NCI-H1092 (cell line): ENCODE measurements around the gene ITGB3.
"Not testable (repeated sequence)": the region's sequence is repeated elsewhere in the genome, so short reads cannot be mapped to it uniquely, and the experiment has no call there.

Source experiments
- DNase-seq: peaks from one replicate; lab custom pipeline; 2025; lab: John Stamatoyannopoulos, UW

Gene ITGB3

DNA sequence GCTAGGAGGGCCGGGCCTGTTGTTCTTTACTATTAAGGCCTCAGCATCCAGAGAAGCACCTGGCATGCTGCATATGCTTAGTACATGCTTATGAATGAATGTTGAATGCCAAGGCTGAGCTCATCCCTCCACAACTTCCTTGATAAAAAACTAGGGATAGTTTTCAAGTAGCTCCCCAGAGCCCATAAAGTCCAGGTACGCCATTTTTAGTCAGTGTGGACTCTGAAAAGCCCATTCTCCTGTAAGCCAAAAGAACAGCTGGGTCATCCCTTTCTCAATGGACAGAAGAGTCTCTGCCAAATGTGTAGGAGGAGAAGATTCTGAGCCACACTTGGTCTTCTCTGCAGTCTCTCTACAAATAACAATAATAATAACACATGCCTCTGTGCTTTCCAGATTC is 8.9 kb upstream of the ITGB3 start:
- no peak for DNase-seq

DNA sequence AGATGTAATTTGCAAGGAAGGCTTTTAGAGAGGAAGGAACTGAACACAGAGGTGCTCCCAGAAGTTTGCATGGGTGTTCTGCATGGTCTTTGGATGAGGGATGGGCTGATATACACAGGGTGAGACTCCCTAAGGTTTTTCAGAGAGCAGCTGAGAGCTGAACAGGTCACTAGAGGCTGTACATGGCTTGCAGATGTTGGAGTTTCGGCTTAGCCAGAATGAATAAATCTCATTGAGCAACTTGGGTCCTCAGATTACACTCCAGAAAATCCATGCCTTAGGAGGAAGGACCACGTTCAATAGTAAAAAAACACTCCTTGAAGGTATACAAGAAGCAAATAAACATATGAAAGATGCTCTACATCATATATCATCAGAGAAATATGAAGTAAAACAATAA is 7.5 kb upstream of the ITGB3 start:
- no peak for DNase-seq

DNA sequence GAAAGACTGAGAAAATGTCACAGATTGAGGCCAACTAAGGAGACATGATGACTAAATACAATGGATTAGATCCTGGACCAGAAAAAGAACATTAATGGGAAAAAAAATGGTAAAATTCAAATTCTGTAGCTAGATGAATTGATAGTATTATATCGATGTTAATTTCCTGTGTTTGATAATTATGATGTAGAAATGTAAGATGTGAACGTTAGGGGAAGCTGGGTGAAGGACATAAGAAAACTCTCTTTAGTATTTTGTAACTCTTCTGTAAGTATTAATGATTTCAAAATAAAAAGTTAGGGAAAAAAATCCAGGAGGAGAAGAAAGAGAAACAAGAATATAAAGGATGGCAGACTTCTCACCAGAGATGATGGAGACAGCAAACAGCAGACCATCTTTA is 2.8 kb upstream of the ITGB3 start:
- DNase-seq, result no peak

GRCh38 chr17:47251421-47251940 is 2.1 kb upstream of the ITGB3 start:
- DNase-seq, result no peak

GRCh38 chr17:47252209-47252608 is 1.4 kb upstream of the ITGB3 start:
- DNase-seq, result no peak

DNA sequence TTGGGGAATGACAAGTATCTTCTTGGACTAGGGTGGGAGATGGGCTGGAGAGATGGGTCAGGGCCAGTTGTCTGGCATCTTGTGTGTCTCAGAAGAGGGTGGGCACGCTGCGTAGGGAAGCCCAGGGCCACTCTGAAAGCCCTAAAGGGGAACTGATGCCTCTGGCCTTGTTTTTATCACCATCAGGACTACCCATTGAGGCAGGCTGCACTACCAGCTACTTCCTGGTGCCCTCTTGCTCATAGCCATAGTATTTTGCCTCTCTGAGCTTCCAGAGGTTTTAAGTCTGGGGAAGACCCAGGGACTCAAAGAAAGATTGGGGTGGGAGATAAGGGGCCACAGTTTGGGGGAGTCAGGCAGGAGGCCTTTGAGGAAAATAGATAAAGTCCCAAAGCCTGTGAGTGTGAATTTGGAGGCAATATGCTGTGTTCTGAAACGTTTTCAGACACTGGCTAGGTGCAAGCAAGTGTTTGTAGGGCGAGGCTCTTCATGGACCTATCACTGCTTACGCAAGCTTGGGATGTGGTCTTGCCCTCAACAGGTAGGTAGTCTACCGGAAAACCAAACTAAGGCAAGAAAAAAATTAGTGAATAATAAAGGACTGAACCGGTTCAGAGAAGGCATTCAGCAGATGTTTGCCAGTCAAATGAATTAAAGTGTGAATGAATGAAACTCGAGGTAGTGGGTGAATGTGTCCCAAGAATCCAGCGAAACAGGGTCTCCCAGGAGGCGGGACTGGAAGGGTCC is 688 bp upstream of the ITGB3 start:
- no peak for DNase-seq

DNA sequence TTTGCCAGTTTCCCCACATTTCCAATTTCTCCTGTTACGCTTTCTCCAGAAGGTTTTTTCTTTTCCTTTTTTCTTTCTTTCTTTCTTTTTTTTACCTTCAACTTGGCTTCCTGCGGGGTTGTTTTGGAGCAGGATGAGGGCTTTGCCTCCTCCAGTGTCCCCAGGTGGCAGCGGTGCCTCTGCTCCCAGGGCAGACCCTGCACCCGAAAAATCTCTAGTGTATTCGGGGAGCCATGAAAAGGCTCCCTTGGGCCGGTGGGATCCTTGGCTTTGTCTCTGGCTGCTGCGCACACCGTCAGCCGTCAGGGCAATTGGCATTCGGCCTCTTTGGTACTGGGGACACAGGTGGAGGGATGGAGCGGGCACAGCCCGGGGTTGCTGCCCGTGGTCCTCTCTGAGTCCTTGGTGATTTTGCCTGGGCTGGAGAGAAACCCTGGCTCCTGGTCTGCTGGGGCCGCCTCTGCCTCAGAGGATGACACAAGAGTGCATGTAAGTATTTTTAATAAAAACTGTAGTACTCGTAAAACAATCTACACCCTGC is 846 bp downstream of the ITGB3 start:
- DNase-seq, result no peak

DNA sequence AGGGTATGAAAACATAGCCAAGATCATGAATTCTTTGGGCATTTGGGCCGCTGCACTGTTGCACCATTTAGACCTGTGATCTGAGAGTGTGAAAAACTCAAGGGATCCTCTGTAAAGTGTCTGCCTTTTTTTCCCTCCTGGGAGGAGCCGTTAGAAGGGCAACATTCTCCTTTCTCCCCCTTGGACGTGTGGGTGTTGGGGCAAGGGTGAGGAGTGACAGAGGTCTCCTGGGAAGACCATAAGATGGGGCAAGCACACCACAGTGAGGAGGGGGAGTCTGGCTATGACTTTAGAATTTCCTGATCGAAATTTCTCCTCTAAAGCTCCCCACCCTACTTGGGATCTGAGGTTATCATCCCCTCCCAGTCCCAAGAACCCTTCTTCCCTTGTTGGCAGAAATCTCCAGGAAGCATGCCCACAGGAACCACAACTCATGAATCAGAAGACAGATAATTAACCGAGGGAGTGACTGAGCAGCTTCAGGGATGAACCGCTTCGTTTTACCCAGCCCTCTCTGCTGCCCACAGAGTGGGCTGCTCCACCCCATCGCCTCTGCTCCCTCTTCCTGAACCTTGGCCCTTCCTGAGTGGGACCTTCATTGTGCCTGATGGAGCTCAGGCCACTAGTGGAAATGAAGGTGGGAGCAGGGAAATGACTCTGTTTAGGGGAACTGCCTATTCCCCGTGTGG is 4.2 kb downstream of the ITGB3 start:
- no peak for DNase-seq

DNA sequence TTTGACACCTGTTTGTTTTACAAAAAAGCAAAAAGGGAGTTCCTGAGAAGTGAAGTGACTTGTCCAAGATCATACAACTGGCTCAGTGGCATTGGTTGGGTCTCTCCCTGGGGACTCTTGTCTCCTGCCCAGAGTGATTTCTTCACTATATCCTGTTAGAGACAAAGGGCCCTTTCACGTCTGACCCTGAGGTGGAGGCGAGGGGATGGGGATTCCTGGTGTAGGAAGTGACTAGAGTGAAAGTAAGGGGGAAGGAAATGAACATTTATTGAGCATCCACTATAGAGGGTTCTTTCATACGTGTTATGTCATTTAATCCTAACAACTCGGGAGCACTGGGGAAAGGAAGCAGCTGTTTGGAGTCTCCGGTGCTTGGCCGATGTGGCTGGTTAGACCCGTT is 9.0 kb downstream of the ITGB3 start:
- no peak for DNase-seq

- no peak for DNase-seq
Observed at GRCh38 chr17:47264166-47264565, 10.5 kb downstream of the ITGB3 start.

GRCh38 chr17:47265983-47266541 is 12.4 kb downstream of the ITGB3 start:
- no peak for DNase-seq

- no peak for DNase-seq
Observed at GRCh38 chr17:47266782-47267181, 13.2 kb downstream of the ITGB3 start.

- DNase-seq, result no peak
Observed at GRCh38 chr17:47267354-47267828, 13.8 kb downstream of the ITGB3 start.

GRCh38 chr17:47268964-47269363 is 15.3 kb downstream of the ITGB3 start:
- not testable (repeated sequence) for DNase-seq

- not testable (repeated sequence) for DNase-seq
Observed at GRCh38 chr17:47269561-47270280, 16.1 kb downstream of the ITGB3 start.

- DNase-seq, result no peak
Observed at GRCh38 chr17:47270946-47271705, 17.5 kb downstream of the ITGB3 start.

GRCh38 chr17:47272491-47272890 is 18.9 kb downstream of the ITGB3 start:
- no peak for DNase-seq

- DNase-seq, result no peak
Observed at GRCh38 chr17:47273245-47273644, 19.6 kb downstream of the ITGB3 start.

DNA sequence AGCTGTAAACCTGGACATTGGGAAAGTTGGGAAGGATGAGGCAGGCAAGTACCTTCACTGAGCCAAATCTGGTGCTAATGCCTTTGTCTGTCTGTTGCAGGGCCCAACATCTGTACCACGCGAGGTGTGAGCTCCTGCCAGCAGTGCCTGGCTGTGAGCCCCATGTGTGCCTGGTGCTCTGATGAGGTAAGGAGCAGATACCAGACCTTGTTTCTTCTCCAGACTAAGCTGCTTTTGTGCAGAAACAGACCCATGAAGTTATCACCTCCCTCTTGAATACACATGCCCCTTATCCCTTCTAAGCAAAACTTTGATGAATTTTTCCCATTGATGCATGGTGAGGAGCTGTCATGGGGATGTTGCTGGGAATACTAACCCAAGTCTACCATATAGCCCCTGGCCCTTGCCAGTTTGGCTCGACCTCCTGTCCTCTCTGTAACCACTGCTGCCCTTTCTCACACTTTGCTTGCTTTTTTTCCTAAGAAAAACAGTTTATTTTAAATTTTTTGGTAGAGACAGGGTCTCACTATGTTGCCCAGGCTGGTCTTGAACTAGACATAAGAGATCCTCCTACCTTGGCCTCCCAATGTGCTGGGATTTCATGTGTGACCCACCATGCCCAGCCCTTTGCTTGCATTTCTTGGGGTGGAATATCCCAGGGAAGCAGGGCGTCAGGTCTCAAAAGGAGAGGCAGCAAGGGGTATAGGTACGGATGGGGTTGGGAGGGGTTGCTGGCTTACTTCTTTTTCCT is 20.9 kb downstream of the ITGB3 start:
- DNase-seq, result no peak

GRCh38 chr17:47275245-47275984 is 21.8 kb downstream of the ITGB3 start:
- DNase-seq, result no peak
